GM13977 (cell line): ENCODE results near the gene NME8.

Source experiments
- DNase-seq: peaks from one replicate; pipeline ENCODE4 v3.0.0; 2012; ENCODE audit warnings: low spot score
- in situ Hi-C: fragments of 300-500 bp; cut with MboI; formaldehyde crosslinking; loops from one replicate; pipeline ENCODE4 v1.12.0; 2022; ENCODE audit warnings: low sequenced_read_pairs, low pct_unique_long_range_greater_than_20kb, mixed read lengths, inconsistent platforms; ENCODE audit not compliant: unreplicated experiment
- TF ChIP-seq, protein P1 (sequence below): IDR thresholded peaks from 2 replicates; pipeline ENCODE4 v1.5.1; 2012; ENCODE audit warnings: mild to moderate bottlenecking, control low read depth; ENCODE audit not compliant: insufficient read depth; ENCODE audit errors: extremely low read depth, missing control alignments

The NME8 gene

DNA sequence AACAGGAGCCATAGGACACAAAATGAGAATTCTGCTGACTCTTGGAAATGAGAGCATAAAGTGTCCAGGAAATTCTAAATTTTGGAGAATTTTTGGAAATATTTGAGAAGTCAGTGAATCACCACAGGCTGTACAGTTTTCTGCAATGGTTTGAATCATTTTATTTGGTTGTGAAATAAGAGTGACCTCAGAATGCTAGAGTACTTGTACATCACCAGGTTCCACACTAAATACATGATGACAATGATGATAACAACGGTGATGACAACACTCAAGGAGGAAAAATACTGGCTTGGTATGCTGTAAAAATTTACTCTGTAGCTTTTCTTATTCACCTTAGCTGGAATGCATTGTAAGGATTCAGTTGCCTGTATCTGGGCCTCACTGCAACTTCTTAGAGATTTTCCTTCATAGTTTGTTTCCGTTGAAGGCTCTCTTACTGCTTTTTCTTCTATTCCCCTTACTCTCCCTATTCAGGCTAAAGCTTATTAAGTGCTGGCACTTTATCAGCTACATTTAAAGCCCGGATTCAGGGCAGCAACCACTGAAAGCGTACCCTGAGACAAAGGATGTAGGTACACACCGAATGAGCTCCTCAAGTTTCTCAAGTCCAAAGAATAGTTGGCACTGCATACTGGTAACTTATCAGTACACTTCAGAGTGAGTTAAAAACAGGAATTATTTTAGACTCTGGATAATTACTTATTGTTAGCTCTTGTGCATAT, 30.2 kb upstream of the NME8 start:
- in situ Hi-C loops: no loop called here
- DNase-seq: no peak
- TF ChIP-seq, protein P1, sequence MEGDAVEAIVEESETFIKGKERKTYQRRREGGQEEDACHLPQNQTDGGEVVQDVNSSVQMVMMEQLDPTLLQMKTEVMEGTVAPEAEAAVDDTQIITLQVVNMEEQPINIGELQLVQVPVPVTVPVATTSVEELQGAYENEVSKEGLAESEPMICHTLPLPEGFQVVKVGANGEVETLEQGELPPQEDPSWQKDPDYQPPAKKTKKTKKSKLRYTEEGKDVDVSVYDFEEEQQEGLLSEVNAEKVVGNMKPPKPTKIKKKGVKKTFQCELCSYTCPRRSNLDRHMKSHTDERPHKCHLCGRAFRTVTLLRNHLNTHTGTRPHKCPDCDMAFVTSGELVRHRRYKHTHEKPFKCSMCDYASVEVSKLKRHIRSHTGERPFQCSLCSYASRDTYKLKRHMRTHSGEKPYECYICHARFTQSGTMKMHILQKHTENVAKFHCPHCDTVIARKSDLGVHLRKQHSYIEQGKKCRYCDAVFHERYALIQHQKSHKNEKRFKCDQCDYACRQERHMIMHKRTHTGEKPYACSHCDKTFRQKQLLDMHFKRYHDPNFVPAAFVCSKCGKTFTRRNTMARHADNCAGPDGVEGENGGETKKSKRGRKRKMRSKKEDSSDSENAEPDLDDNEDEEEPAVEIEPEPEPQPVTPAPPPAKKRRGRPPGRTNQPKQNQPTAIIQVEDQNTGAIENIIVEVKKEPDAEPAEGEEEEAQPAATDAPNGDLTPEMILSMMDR: no peak

DNA sequence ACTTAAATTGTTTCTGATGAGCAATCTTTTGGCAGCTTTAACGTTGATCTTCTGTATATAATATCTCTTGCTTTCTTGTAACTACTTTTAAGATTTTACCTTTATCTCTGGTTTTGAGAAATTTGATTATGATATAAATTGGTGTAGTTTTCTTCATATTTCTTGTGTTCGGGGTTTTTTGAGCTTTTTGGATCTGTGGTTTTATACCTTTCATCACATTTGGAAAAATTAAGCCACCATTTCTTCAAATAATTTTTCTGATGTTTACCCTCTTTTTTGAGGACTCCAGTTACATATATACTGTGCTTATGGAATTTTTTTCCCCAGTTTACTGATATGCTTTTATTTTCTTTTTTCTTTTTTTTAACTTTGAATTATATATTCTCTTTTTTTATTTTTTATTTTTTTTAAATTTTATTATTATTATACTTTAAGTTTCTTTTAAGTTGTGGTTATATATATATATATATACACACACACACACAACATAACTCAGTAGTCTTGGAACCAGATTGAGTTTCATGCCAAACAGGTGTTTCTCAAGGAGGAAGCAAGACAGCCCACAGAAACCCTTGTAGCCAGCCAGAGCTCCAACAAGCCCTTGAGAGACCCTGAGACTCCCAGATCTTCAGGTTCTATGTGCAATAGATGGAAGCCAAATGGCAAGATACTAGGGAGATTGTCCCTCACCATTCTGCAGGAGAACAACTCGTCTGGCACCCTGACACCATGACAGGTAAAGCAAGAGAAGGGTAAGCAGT, 27.5 kb upstream of the NME8 start:
- no peak for DNase-seq
- TF ChIP-seq, protein P1: no peak
- in situ Hi-C loops: no loop called here

DNA sequence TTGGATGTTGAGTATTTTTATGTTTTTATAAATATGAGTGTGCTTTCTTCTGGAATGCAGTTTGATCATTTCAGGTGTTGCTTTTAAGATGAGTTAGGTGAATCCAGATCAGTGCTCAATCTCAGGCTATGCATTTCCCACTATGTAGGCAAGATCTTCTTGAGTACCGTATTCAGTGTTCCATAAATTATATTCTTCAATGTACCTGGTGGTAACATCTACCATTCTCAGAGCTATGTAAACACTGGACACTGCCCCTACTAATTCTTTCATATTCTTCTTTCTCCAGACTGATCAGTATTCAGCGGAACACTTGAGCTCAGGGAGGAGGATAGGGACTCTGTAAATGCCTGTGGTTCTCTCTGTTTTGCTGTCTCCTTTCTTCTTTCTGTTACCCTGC, 25.5 kb upstream of the NME8 start:
- TF ChIP-seq, protein P1: no peak
- in situ Hi-C loops: no loop called here
- no peak for DNase-seq

DNA sequence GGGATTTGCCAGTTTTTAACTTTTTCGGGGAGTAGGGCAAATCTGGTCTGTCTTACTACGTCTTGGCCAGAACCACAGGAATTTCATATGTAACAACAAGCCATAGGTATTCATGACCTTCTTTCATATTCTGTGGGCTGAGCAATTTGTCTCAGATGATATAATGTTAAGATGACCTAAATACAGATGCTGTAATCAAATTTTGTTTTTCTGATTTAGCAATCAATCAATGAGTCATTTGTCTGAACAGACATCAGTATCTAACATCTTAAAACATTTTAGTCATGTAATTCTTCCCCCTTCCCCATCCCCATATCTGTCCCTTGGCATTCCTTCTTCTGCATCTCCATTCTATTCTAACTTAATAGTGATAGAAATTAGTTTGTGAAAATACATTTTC, 24.8 kb upstream of the NME8 start:
- TF ChIP-seq, protein P1: no peak
- no peak for DNase-seq
- in situ Hi-C loops: no loop called here

GRCh38 chr7:37825038-37825437, 23.4 kb upstream of the NME8 start:
- in situ Hi-C loops: loop anchor here (25.0 kb wide), 2 partner anchors 313 to 588 kb away; no protein-coding TSS in a partner anchor
- DNase-seq: no peak
- TF ChIP-seq, protein P1: no peak

DNA sequence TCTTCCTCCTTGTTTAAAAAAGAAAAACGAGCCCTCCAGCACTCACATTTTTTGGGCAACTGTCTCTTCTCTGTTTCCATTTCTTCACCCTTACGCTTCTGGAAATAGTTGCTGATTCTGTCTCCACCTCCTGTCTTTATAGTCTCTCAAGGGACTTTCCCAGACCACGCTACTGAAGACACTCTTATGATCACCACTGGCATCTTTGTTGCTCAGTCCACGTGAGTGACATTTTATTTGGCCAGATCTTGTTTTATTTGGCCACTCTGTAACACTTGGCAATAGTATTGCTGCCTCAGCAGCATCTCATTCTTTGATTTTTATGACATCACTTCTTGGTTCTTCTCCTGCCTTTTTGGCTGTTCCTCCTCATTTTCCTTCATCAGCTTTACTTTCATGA, 21.6 kb upstream of the NME8 start:
- TF ChIP-seq, protein P1: no peak
- in situ Hi-C loops: loop anchor here (25.0 kb wide), 2 partner anchors 315 to 590 kb away; no protein-coding TSS in a partner anchor
- peak; percentile 23 for DNase-seq
